Astrocyte (in vitro differentiated cells and primary cell): ENCODE measurements around the gene TNFRSF1B. TPM values are rescaled to one million over a fixed set of nuclear protein-coding genes. Genes with fewer than 3 reads are reported as not detected.

Experiments
- DNase-seq: peaks from one replicate; pipeline ENCODE4 v3.0.0-alpha.2; 2010; ENCODE audit warnings: low read depth
- FAIRE-seq: peaks from 2 replicates; lab custom pipeline; 2011; peaks lifted over from hg19 to GRCh38; lab: Jason Lieb, UNC
- H2AFZ ChIP-seq: 2 replicates; pipeline ENCODE4 v1.6.0; 2012; ENCODE audit warnings: low read depth, low read length, inconsistent platforms
- H3K27ac ChIP-seq: 2 replicates; pipeline ENCODE4 v1.5.1; 2011; ENCODE audit warnings: low read depth, low read length, inconsistent platforms
- H3K27me3 ChIP-seq: 2 replicates; pipeline ENCODE4 v1.6.0; 2011; ENCODE audit warnings: low read length, inconsistent platforms; ENCODE audit not compliant: insufficient read depth
- H3K36me3 ChIP-seq: 2 replicates; pipeline ENCODE4 v1.5.1; 2011; ENCODE audit warnings: low read length, inconsistent platforms; ENCODE audit not compliant: insufficient read depth
- H3K4me1 ChIP-seq: 2 replicates; pipeline ENCODE4 v1.5.1; 2011; ENCODE audit warnings: low read length, inconsistent platforms; ENCODE audit not compliant: insufficient read depth
- H3K4me2 ChIP-seq: 2 replicates; pipeline ENCODE4 v1.6.0; 2012; ENCODE audit warnings: low read length, inconsistent platforms
- H3K4me3 ChIP-seq: 2 replicates; pipeline ENCODE4 v1.5.1; 2011; ENCODE audit warnings: low read depth, mild to moderate bottlenecking, low read length, inconsistent platforms; ENCODE audit not compliant: insufficient read depth
- H3K79me2 ChIP-seq: 2 replicates; pipeline ENCODE4 v1.6.0; 2012; ENCODE audit warnings: mild to moderate bottlenecking, low read length, inconsistent platforms; ENCODE audit not compliant: insufficient read depth
- H3K9ac ChIP-seq: 2 replicates; pipeline ENCODE4 v1.6.0; 2012; ENCODE audit warnings: mild to moderate bottlenecking, low read length, inconsistent platforms
- H3K9me3 ChIP-seq: 2 replicates; pipeline ENCODE4 v1.5.1; 2012; ENCODE audit warnings: low read depth, mild to moderate bottlenecking, low read length, inconsistent platforms; ENCODE audit not compliant: insufficient read depth
- H4K20me1 ChIP-seq: 2 replicates; pipeline ENCODE4 v1.6.0; 2012; ENCODE audit warnings: low read length, inconsistent platforms; ENCODE audit not compliant: insufficient read depth
- H3K27ac Mint-ChIP-seq: one replicate; pipeline ENCODE4 v1.8.0; 2021; ENCODE audit warnings: mild to moderate bottlenecking, mixed read lengths; ENCODE audit not compliant: unreplicated experiment
- H3K27me3 Mint-ChIP-seq: one replicate; pipeline ENCODE4 v1.8.0; 2021; ENCODE audit warnings: low read depth, mixed read lengths; ENCODE audit not compliant: unreplicated experiment
- H3K36me3 Mint-ChIP-seq: one replicate; pipeline ENCODE4 v1.8.0; 2021; ENCODE audit warnings: low read depth, mixed read lengths; ENCODE audit not compliant: unreplicated experiment
- H3K4me1 Mint-ChIP-seq: one replicate; pipeline ENCODE4 v1.8.0; 2021; ENCODE audit warnings: low read depth, mixed read lengths; ENCODE audit not compliant: unreplicated experiment
- H3K4me3 Mint-ChIP-seq: one replicate; pipeline ENCODE4 v1.8.0; 2021; ENCODE audit warnings: mild to moderate bottlenecking, moderate library complexity, mixed read lengths; ENCODE audit not compliant: unreplicated experiment
- H3K9me3 Mint-ChIP-seq: one replicate; pipeline ENCODE4 v1.8.0; 2021; ENCODE audit warnings: mild to moderate bottlenecking, mixed read lengths; ENCODE audit not compliant: unreplicated experiment
- EZH2 ChIP-seq: IDR thresholded peaks from 2 replicates; pipeline ENCODE4 v1.6.1; 2012; ENCODE audit warnings: mild to moderate bottlenecking, low read length, inconsistent platforms; ENCODE audit not compliant: insufficient read depth
- total RNA-seq: library from RNA; stranded (reverse); gene quantifications from 2 replicates; pipeline ENCODE4 v1.2.1, GENCODE V29; 2021
- TF ChIP-seq, protein P1 (sequence below): IDR thresholded peaks from 2 replicates; pipeline ENCODE4 v1.5.1; 2011; ENCODE audit warnings: low read depth, mild to moderate bottlenecking, inconsistent platforms, low read length, moderate library complexity; ENCODE audit not compliant: insufficient read depth

The TNFRSF1B gene
- total RNA-seq, 1 donor from 2014 or later = 0.09 TPM

DNA sequence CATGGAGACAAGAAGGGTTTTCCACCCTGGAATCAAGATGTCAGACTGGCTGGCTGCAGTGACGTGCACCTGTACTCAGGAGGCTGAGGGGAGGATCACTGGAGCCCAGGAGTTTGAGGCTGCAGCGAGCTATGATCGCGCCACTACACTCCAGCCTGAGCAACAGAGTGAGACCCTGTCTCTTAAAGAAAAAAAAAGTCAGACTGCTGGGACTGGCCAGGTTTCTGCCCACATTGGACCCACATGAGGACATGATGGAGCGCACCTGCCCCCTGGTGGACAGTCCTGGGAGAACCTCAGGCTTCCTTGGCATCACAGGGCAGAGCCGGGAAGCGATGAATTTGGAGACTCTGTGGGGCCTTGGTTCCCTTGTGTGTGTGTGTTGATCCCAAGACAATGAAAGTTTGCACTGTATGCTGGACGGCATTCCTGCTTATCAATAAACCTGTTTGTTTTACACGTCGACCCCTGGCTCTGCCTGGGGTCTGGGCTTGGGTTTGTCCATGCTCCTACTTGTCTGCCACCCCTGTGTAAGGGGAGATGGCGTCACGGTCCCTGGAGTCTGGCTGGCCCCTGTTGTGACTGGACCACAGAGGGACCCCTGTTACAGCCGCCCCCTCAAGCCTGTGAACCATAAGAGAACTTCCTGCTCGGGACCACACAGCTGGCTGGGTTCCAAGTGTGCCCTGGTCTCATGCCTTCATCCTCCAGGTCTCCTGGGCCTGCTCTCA, 42.1 kb downstream of the TNFRSF1B start:
- Histone ChIP-seq H3K9me3 (no peaks in the 10 kb centered on the region), H3K27me3 (peaks cover 2% of the 10 kb centered on the region), H3K9ac (no peak overlapping the region), H3K36me3 (no peaks in the 10 kb centered on the region), H3K4me3 (no peak overlapping the region), H4K20me1 (no peaks in the 10 kb centered on the region), H3K4me1 (peaks cover 3% of the 10 kb centered on the region), H3K79me2 (no peaks in the 10 kb centered on the region), H2AFZ (no peak overlapping the region), H3K4me2 (no peak overlapping the region), H3K27ac (no peak overlapping the region)
- Mint-ChIP-seq H3K36me3 (peaks cover 3% of the 10 kb centered on the region), H3K4me1 (no peaks in the 10 kb centered on the region), H3K27ac (no peak overlapping the region), H3K27me3 (peaks cover 35% of the 10 kb centered on the region), H3K9me3 (peaks cover 2% of the 10 kb centered on the region), H3K4me3 (no peak overlapping the region)
- DNase-seq (peak; percentile 33), FAIRE-seq (no peak)
- TF ChIP-seq EZH2 = no peak
- TF ChIP-seq, protein P1, sequence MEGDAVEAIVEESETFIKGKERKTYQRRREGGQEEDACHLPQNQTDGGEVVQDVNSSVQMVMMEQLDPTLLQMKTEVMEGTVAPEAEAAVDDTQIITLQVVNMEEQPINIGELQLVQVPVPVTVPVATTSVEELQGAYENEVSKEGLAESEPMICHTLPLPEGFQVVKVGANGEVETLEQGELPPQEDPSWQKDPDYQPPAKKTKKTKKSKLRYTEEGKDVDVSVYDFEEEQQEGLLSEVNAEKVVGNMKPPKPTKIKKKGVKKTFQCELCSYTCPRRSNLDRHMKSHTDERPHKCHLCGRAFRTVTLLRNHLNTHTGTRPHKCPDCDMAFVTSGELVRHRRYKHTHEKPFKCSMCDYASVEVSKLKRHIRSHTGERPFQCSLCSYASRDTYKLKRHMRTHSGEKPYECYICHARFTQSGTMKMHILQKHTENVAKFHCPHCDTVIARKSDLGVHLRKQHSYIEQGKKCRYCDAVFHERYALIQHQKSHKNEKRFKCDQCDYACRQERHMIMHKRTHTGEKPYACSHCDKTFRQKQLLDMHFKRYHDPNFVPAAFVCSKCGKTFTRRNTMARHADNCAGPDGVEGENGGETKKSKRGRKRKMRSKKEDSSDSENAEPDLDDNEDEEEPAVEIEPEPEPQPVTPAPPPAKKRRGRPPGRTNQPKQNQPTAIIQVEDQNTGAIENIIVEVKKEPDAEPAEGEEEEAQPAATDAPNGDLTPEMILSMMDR = peak; percentile 91

DNA sequence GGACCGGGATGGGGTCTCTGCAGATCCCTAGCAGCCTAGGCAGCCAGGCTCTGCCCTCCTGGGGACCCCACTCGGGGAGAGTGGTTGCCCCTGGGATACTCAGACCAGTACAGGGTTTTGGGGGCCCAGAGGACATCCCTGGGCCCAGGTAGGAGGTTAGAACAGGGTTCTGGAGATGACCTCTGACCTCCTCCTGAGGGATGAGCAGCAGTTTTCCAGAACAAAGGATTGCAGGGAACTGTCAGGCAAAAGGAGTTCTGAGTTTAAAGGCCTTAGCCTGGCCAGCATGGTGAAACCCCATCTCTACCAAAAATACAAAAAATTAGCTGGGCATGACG, 42.7 kb downstream of the TNFRSF1B start:
- peaks cover 3% of the 10 kb centered on the region for H3K9me3 Mint-ChIP-seq

More for the DNA sequence above, 42.7 kb downstream of the TNFRSF1B start:
- Histone ChIP-seq H2AFZ (no peak overlapping the region), H3K4me3 (no peak overlapping the region), H3K27me3 (peaks cover 2% of the 10 kb centered on the region), H4K20me1 (no peaks in the 10 kb centered on the region), H3K4me2 (no peak overlapping the region), H3K9me3 (no peaks in the 10 kb centered on the region), H3K9ac (no peak overlapping the region), H3K27ac (no peak overlapping the region), H3K36me3 (no peaks in the 10 kb centered on the region), H3K4me1 (peaks cover 3% of the 10 kb centered on the region), H3K79me2 (no peaks in the 10 kb centered on the region)
- no peaks in the 10 kb centered on the region for H3K4me1 Mint-ChIP-seq
- H3K27ac Mint-ChIP-seq = no peak overlapping the region
- TF ChIP-seq, protein P1 = no peak
- TF ChIP-seq EZH2 = no peak
- H3K36me3 Mint-ChIP-seq = peaks cover 3% of the 10 kb centered on the region
- no peak for FAIRE-seq
- H3K4me3 Mint-ChIP-seq = no peak overlapping the region
- peaks cover 38% of the 10 kb centered on the region for H3K27me3 Mint-ChIP-seq
- DNase-seq = no peak
